ENCODE results near the gene RAI1. TPM values are rescaled to one million over a fixed set of nuclear protein-coding genes. Genes with fewer than 3 reads are reported as not detected.
A peak's percentile ranks its signal among the peaks of the same experiment; 100 is the strongest.

The RAI1 gene
- total RNA-seq, 2 donors from 2014 or later: 7.0 to 16.0 TPM

- no peaks in the 10 kb centered on the region for H3K27me3 Mint-ChIP-seq
- no peak for ATAC-seq (replicated peaks)
- H3K27ac Mint-ChIP-seq: no peak overlapping the region
- H3K36me3 Mint-ChIP-seq (ENCODE audit: low read depth): no peaks in the 10 kb centered on the region
- no peak overlapping the region for H3K4me3 Mint-ChIP-seq
- peaks cover 15% of the 10 kb centered on the region for H3K4me1 Mint-ChIP-seq
- H3K9me3 Mint-ChIP-seq: no peaks in the 10 kb centered on the region
Observed at GRCh38 chr17:17754719-17755686, 73.7 kb downstream of the RAI1 start.

- peaks cover 12% of the 10 kb centered on the region for H3K4me1 Mint-ChIP-seq
- ATAC-seq (replicated peaks): no peak
- H3K9me3 Mint-ChIP-seq: no peaks in the 10 kb centered on the region
- H3K27me3 Mint-ChIP-seq: no peaks in the 10 kb centered on the region
- no peak overlapping the region for H3K4me3 Mint-ChIP-seq
- no peaks in the 10 kb centered on the region for H3K36me3 Mint-ChIP-seq (ENCODE audit: low read depth)
- H3K27ac Mint-ChIP-seq: no peak overlapping the region
Observed at GRCh38 chr17:17755715-17756114, 74.5 kb downstream of the RAI1 start.

GRCh38 chr17:17757391-17757791 lies 76.1 kb downstream of the RAI1 start:
- Mint-ChIP-seq H3K27me3 (no peaks in the 10 kb centered on the region), H3K9me3 (no peaks in the 10 kb centered on the region), H3K4me1 (no peaks in the 10 kb centered on the region), H3K4me3 (no peak overlapping the region), H3K27ac (no peak overlapping the region), H3K36me3 (ENCODE audit: low read depth) (no peaks in the 10 kb centered on the region)
- no peak for ATAC-seq (replicated peaks)

- no peaks in the 10 kb centered on the region for H3K9me3 Mint-ChIP-seq
- no peak overlapping the region for H3K4me3 Mint-ChIP-seq
- H3K27ac Mint-ChIP-seq: no peak overlapping the region
- H3K27me3 Mint-ChIP-seq: no peaks in the 10 kb centered on the region
- no peak for ATAC-seq (replicated peaks)
- H3K4me1 Mint-ChIP-seq: no peaks in the 10 kb centered on the region
- H3K36me3 Mint-ChIP-seq (ENCODE audit: low read depth): no peaks in the 10 kb centered on the region
Observed at GRCh38 chr17:17757956-17758845, 76.9 kb downstream of the RAI1 start.

- ATAC-seq (replicated peaks): no peak
- H3K27ac Mint-ChIP-seq: no peak overlapping the region
- H3K4me1 Mint-ChIP-seq: no peaks in the 10 kb centered on the region
- no peak overlapping the region for H3K4me3 Mint-ChIP-seq
- no peaks in the 10 kb centered on the region for H3K36me3 Mint-ChIP-seq (ENCODE audit: low read depth)
- H3K27me3 Mint-ChIP-seq: no peaks in the 10 kb centered on the region
- H3K9me3 Mint-ChIP-seq: no peaks in the 10 kb centered on the region
Observed at GRCh38 chr17:17758941-17759563, 77.8 kb downstream of the RAI1 start.

- Mint-ChIP-seq H3K4me1 (no peaks in the 10 kb centered on the region), H3K4me3 (no peak overlapping the region), H3K27me3 (no peaks in the 10 kb centered on the region), H3K9me3 (no peaks in the 10 kb centered on the region), H3K36me3 (ENCODE audit: low read depth) (no peaks in the 10 kb centered on the region), H3K27ac (peak overlapping the region; percentile 48)
- no peak for ATAC-seq (replicated peaks)
Observed at GRCh38 chr17:17760350-17760749, 79.1 kb downstream of the RAI1 start.

GRCh38 chr17:17760872-17761550 lies 79.8 kb downstream of the RAI1 start:
- H3K9me3 Mint-ChIP-seq: no peaks in the 10 kb centered on the region
- H3K27ac Mint-ChIP-seq: peak overlapping the region; percentile 48
- H3K4me3 Mint-ChIP-seq: no peak overlapping the region
- H3K27me3 Mint-ChIP-seq: no peaks in the 10 kb centered on the region
- no peak for ATAC-seq (replicated peaks)
- H3K4me1 Mint-ChIP-seq: no peaks in the 10 kb centered on the region
- H3K36me3 Mint-ChIP-seq (ENCODE audit: low read depth): no peaks in the 10 kb centered on the region

GRCh38 chr17:17761894-17762743 lies 80.9 kb downstream of the RAI1 start:
- H3K27ac Mint-ChIP-seq: no peak overlapping the region

GRCh38 chr17:17762744-17763105 lies 81.5 kb downstream of the RAI1 start:
- no peaks in the 10 kb centered on the region for H3K36me3 Mint-ChIP-seq (ENCODE audit: low read depth)
- no peaks in the 10 kb centered on the region for H3K9me3 Mint-ChIP-seq
- ATAC-seq (replicated peaks): no peak
- H3K27ac Mint-ChIP-seq: no peak overlapping the region
- H3K4me1 Mint-ChIP-seq: no peaks in the 10 kb centered on the region
- no peaks in the 10 kb centered on the region for H3K27me3 Mint-ChIP-seq
- H3K4me3 Mint-ChIP-seq: no peak overlapping the region

More at GRCh38 chr17:17761894-17762743, 80.9 kb downstream of the RAI1 start:
- ATAC-seq (replicated peaks): no peak
- no peaks in the 10 kb centered on the region for H3K36me3 Mint-ChIP-seq (ENCODE audit: low read depth)
- H3K4me1 Mint-ChIP-seq: no peaks in the 10 kb centered on the region
- H3K4me3 Mint-ChIP-seq: no peak overlapping the region
- no peaks in the 10 kb centered on the region for H3K27me3 Mint-ChIP-seq
- H3K9me3 Mint-ChIP-seq: no peaks in the 10 kb centered on the region

- H3K27me3 Mint-ChIP-seq: no peaks in the 10 kb centered on the region
- ATAC-seq (replicated peaks): no peak
- no peak overlapping the region for H3K4me3 Mint-ChIP-seq
- no peak overlapping the region for H3K27ac Mint-ChIP-seq
- H3K4me1 Mint-ChIP-seq: no peaks in the 10 kb centered on the region
- no peaks in the 10 kb centered on the region for H3K36me3 Mint-ChIP-seq (ENCODE audit: low read depth)
- H3K9me3 Mint-ChIP-seq: no peaks in the 10 kb centered on the region
Observed at GRCh38 chr17:17763136-17763535, 81.9 kb downstream of the RAI1 start.

GRCh38 chr17:17763734-17764133 lies 82.5 kb downstream of the RAI1 start:
- no peaks in the 10 kb centered on the region for H3K4me1 Mint-ChIP-seq
- no peak for ATAC-seq (replicated peaks)
- H3K4me3 Mint-ChIP-seq: no peak overlapping the region
- H3K9me3 Mint-ChIP-seq: no peaks in the 10 kb centered on the region
- H3K36me3 Mint-ChIP-seq (ENCODE audit: low read depth): no peaks in the 10 kb centered on the region
- no peaks in the 10 kb centered on the region for H3K27me3 Mint-ChIP-seq
- no peak overlapping the region for H3K27ac Mint-ChIP-seq

GRCh38 chr17:17765359-17766076 lies 84.3 kb downstream of the RAI1 start:
- Mint-ChIP-seq H3K4me1 (no peaks in the 10 kb centered on the region), H3K4me3 (no peak overlapping the region), H3K36me3 (ENCODE audit: low read depth) (no peaks in the 10 kb centered on the region), H3K27ac (no peak overlapping the region), H3K27me3 (no peaks in the 10 kb centered on the region), H3K9me3 (no peaks in the 10 kb centered on the region)
- ATAC-seq (replicated peaks): no peak

Measured in activated T-helper 17 cell treated with anti-CD3 and anti-CD28 coated beads, Interleukin-2, amount 50 U/mL, for 72 hours (primary cell).